Kidney capillary endothelial cell (primary cell): ENCODE data around the gene RNF11.

Experiments
- DNase-seq: peaks from one replicate; pipeline ENCODE4 v3.0.0-alpha.2; 2018; ENCODE audit warnings: low spot score

Gene RNF11

DNA sequence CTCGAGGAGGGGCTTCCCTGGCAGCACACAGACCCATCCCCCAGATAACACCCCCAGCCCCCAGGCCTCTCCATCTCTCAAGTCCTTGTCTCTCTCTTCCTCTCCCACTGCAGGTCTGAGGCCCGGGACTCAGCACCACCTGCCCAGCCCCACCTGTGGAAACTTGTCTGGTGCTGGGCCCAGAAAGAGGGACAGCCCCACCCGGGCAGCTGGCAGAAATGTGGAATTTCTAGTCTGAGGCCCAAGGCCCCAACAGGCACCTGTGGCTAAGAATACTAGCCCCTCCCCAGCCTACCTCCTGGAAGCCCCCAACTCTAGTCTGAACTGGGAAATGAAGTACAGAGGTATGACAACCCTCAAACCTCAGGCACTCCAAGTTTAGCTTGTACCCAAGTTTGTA, 78.9 kb downstream of the RNF11 start:
- DNase-seq: no peak

DNA sequence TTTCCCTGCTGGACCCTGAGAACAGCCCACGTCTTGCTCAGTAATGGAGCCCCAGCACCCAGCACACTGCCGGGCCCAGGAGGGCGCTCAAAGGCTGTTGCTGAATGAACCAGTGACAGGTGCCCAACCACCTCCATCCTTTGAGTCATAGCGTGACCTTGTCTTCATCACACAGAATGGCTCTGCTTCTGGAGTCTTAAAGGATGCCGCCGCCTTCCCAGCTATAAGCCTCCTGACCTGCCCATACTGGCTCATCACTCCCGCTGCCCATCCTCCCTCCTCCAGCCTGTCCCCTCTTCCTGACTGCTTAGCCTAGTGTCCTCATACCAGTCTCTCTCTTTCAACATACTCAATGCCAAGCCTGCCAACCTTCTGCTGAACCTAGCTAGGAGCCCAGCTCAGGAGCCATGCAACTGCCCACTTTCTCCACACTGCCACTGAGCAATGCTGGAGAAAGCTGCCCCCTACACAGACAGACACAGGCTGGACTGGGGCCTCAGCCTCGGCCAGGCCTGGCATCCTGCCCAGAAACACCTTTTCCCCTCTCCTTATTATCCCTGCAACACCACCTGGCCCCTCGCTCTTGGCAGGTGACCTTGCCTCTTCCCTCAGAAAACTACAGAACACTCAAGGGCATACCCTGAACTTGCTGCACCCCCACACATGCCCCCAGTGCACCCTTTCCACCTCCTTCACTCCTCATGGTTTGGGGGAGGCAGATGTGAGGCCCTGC, 80.2 kb downstream of the RNF11 start:
- DNase-seq: no peak

DNA sequence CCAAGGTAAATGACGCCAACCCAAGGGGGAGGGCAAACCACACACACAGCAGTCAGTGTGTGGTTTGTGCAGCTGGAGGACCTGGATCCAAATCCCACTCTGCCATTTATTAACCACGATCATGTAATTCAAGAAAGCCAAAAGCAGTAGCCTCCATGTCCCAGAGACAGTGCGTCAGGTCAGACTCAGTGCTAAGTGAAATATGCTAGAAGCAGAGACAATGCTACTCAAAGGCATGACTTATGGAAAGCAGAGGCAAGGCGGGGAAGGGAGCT, 80.7 kb downstream of the RNF11 start:
- DNase-seq: no peak

DNA sequence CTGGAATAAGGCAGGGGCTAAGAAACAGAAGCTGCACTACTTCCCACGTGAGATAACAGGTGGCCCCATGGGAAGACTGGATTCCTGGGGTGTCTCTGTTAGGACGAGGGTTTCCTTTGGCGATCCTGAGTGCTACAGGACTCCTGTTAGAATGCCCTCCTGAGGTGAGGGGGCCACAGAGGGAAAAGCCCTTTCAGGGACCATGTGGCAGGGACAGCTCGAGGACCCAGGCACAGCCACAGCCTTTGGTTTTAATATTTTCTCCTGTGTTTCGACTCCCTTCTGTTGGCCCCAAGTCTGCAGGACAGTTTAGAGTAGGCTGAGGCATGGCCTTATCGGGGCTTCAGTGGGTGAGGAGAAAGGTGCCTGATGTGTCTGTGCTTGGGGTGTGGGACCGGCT, 81.7 kb downstream of the RNF11 start:
- no peak for DNase-seq

GRCh38 chr1:51320967-51321923, 85.2 kb downstream of the RNF11 start:
- no peak for DNase-seq

DNA sequence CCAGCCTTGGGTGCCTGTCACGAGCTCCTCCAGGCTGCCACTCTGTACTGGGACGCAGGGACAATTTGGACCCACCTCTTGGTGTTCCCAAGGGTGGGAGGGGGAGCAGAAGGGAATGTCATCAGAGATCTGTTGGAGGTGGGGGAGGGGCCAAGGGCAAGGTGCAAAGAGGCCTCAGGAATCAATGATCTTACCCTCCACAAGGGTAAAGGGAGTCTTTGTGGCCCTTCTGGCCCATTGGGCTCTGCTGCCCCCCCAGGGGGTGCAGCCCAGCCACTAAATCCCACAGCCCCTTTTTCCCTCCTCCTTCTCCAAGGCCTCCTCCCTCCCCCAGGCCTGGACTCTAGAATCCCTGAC, 85.8 kb downstream of the RNF11 start:
- no peak for DNase-seq

DNA sequence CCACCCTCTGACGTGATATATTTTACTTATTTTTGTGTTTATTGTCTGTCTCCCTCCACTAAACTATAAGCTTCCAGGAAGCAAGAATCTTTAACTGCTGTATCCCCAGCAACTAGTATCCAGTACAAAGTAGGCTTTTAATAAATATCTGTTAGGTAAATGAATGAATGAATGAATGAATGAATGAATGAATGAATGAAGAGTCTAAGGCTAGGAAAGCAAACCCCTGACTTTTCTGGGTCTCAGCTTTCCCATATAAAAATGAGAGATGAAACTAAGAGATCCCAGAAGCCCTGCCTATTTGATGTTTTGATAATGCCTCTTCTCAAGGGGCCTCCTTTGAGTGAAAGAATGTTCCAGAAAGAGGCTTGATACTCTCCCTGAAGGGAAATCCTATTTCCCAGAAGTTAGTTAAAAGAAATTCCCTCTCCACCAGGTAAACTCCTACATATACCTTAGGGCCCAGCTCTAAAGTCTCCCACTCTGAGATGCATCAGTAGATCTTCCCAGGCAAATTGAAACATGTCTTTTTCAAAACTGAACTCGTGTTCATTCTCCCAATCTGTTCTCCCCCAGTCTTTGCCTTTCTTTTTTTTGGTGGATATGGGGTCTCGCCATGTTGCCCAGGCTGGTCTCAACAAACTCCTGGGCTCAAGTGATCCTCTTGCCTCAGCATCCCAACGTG, 86.5 kb downstream of the RNF11 start:
- DNase-seq: no peak
